ENCODE measurements around the gene FOXJ2. TPM values are rescaled to one million over a fixed set of nuclear protein-coding genes. Genes with fewer than 3 reads are reported as not detected.

Gene FOXJ2
- total and polyA plus RNA-seq, 2 of the 4 experiments (the other 2 are of a cell fraction): 3.0 to 8.4 TPM

- no peaks in the 10 kb centered on the region for H3K4me1 ChIP-seq (ENCODE audit: control insufficient read depth, insufficient read depth, low read length)
- no peak overlapping the region for H3K56ac ChIP-seq (ENCODE audit: extremely low read depth, insufficient read depth, low read length)
- H3K36me3 ChIP-seq (ENCODE audit: control insufficient read depth, insufficient read depth, low read length): peaks cover 44% of the 10 kb centered on the region
- no peak overlapping the region for H3K14ac ChIP-seq (replicated peaks; ENCODE audit: low read depth, low read length)
- no peak overlapping the region for H2AK5ac ChIP-seq (ENCODE audit: low read depth, low read length)
- no peak overlapping the region for H4K5ac ChIP-seq (ENCODE audit: low read depth, low read length)
- no peak overlapping the region for H2BK20ac ChIP-seq (ENCODE audit: low read depth, low read length)
- TF ChIP-seq FOS (IDR thresholded peaks at IDR 0.05; ENCODE audit: low read depth, low read length) (no peak), MAFK (IDR thresholded peaks at IDR 0.05; ENCODE audit: low read depth, low read length) (no peak), MAZ (IDR thresholded peaks at IDR 0.05; ENCODE audit: borderline replicate concordance, low read depth, low read length) (no peak), NFE2L2 (IDR thresholded peaks at IDR 0.05; ENCODE audit: low read depth, low read length) (no peak), CEBPB (IDR thresholded peaks at IDR 0.05; ENCODE audit: low read depth, low read length) (no peak), USF2 (IDR thresholded peaks at IDR 0.05; ENCODE audit: low read depth, low read length) (no peak), MXI1 (IDR thresholded peaks at IDR 0.05; ENCODE audit: borderline replicate concordance, low read depth, low read length) (no peak), RFX5 (IDR thresholded peaks at IDR 0.05; ENCODE audit: low read depth, low read length) (no peak), BHLHE40 (IDR thresholded peaks at IDR 0.05; ENCODE audit: low read depth, low read length) (no peak), ELK1 (IDR thresholded peaks at IDR 0.05; ENCODE audit: borderline replicate concordance, low read depth, low read length) (no peak), RCOR1 (IDR thresholded peaks at IDR 0.05; ENCODE audit: insufficient replicate concordance, low read length) (no peak), CTCF (conservative IDR thresholded peaks at IDR 0.05; ENCODE audit: low read depth, low read length) (no peak), CHD1 (IDR thresholded peaks at IDR 0.05; ENCODE audit: low read depth, low read length) (no peak), RAD21 (IDR thresholded peaks at IDR 0.05; ENCODE audit: low read length) (no peak), POLR2A (IDR thresholded peaks at IDR 0.05; ENCODE audit: low read depth, low read length) (no peak), SMC3 (IDR thresholded peaks at IDR 0.05; ENCODE audit: low read depth, low read length) (no peak)
- DNase-seq: no peak
- intact Hi-C loops (cut with micrococcal nuclease): no loop called here
- H3K9me1 ChIP-seq (ENCODE audit: insufficient read depth, low read length): 0 out of 2 replicates have a peak, but pooled peaks cover 3% of the 10 kb centered on the region
- no peak overlapping the region for H3K4ac ChIP-seq (ENCODE audit: low read depth, low read length)
- no peak overlapping the region for H2BK5ac ChIP-seq (ENCODE audit: low read depth, low read length, poor library complexity, severe bottlenecking)
- dilution Hi-C loops (cut with HindIII; ENCODE audit: low sequenced_read_pairs, unreplicated experiment): no loop called here
- no peaks in the 10 kb centered on the region for H3K27me3 ChIP-seq (ENCODE audit: control insufficient read depth, insufficient read depth, low read length)
- no peak overlapping the region for H3K18ac ChIP-seq (ENCODE audit: low read depth, low read length)
- no CpG with 5 or more reads among the region's 3 CpGs for WGBS, 2 experiments (ENCODE audit: extremely low coverage in 2 of 2, insufficient read length in 1 of 2)
- no peak overlapping the region for H3K4me2 ChIP-seq (ENCODE audit: low read depth, low read length)
- no peak overlapping the region for H2AFZ ChIP-seq (replicated peaks; ENCODE audit: low read length, poor library complexity)
- H3K27ac ChIP-seq (ENCODE audit: insufficient read depth, low read length): no peak overlapping the region
- no TSS peak for BruUV-seq (replicated peaks)
- no peak overlapping the region for H3K23ac ChIP-seq (ENCODE audit: low read depth, low read length)
- ATAC-seq (ENCODE audit: low read depth): no peak
- no peaks in the 10 kb centered on the region for H4K20me1 ChIP-seq (ENCODE audit: insufficient read depth, low read length)
- H3K4me3 ChIP-seq (ENCODE audit: insufficient read depth, low read depth, low read length): no peak overlapping the region
- no peak overlapping the region for H2BK120ac ChIP-seq (ENCODE audit: low read depth, low read length)
- no peak overlapping the region for H4K91ac ChIP-seq (ENCODE audit: insufficient read depth, low read depth, low read length)
- H2AK9ac ChIP-seq (replicated peaks; ENCODE audit: low read depth, low read length, poor library complexity): no peak overlapping the region
- H3K79me1 ChIP-seq (ENCODE audit: low read depth in 1 of 2, low read length in 2 of 2): peaks cover 8 to 11% of the 10 kb centered on the region in 2 experiments
- no peak overlapping the region for H4K8ac ChIP-seq (ENCODE audit: low read depth in 2 of 2, low read length in 2 of 2)
- in situ Hi-C loops (cut with MboI; ENCODE audit: low sequenced_read_pairs): no loop called here
- no peaks in the 10 kb centered on the region for H3K9me3 ChIP-seq (ENCODE audit: control insufficient read depth, insufficient read depth, low read length)
- ChIA-PET CTCF (interaction anchor here (0.8 kb wide), 1 partner anchor 15 kb away, joined by 3 read pairs; no protein-coding TSS in a partner anchor), POLR2A (ENCODE audit: unreplicated experiment) (no interaction called here)
- H2BK15ac ChIP-seq (ENCODE audit: low read depth, low read length): no peak overlapping the region
- H3K9ac ChIP-seq (ENCODE audit: low read depth, low read length): no peak overlapping the region
These were observed 60.8 kb downstream of the FOXJ2 start for GRCh38 chr12:8093291-8093690.

Measured in IMR-90 (cell line).